HG03039 (cell line): ENCODE measurements around the gene ARAP3.

Experiments used
- ATAC-seq: cut with Tn5 transposase; IDR thresholded peaks from one replicate; pipeline ENCODE4 v1.9.1; 2021; ENCODE audit warnings: mild to moderate bottlenecking, moderate library complexity; ENCODE audit not compliant: unreplicated experiment

ARAP3 gene

DNA sequence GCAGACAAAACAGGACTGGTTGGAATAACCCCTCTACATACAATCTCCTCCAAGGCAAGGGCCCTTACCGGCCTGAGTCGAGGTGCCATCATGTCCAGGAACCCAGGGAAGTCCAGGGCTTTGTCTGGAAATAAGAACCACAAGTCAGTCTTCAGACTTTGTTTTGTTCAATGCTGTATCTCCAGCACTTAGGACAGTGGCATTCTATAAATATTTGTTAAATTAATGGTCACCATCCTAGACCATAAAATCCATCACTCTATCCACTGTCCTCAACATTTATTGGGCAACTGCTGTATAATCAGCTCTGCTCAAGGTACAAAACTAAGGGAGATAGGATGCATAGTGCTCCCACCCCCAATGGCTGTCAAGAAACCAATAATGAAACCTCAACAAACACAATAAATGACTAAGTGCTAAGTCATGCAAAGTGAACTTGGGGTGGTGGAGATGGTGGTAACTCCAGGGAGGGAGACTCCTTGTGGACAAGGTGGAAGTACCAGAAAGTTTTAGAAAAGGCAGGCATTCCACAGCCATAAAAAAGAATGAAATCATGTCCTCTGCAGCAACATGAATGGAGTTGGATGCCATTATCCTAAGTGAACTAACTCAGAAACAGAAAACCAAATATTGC lies 40.3 kb downstream of the ARAP3 start:
- ATAC-seq: peak; percentile 47

DNA sequence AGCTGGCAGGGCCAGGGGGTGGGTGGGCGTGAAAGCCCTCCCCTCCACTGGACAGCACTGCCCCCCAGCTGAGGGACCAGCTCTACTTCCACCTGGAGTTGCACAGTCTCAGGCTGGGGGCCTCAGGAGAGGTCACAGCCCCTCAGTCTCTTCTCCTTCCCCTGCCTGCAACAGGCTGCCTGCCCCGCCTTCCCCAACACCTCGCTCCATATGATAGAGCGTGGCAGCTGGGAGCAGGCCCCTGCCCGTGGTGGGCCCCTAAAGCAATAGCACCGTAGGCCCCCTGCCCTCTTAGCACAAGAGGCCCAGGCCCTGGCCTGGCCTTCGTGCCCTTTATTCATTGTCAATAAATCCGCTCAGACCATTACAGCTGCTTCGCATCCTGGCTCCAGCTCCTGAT lies 41.3 kb downstream of the ARAP3 start:
- ATAC-seq: no peak

DNA sequence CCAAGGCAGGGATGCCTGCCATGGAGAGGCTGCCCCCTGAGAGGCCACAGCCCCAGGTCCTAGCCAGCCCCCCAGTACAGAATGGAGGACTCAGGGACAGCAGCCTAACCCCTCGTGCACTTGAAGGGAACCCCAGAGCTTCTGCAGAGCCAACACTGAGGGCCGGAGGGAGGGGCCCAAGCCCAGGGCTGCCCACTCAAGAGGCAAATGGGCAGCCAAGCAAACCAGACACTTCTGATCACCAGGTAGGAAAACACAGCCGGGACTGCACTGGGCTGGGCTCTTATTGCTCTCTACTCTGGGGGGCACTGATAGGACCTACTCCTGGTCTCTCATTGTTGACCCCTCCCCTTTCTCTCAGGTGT lies 42.0 kb downstream of the ARAP3 start:
- ATAC-seq: no peak

DNA sequence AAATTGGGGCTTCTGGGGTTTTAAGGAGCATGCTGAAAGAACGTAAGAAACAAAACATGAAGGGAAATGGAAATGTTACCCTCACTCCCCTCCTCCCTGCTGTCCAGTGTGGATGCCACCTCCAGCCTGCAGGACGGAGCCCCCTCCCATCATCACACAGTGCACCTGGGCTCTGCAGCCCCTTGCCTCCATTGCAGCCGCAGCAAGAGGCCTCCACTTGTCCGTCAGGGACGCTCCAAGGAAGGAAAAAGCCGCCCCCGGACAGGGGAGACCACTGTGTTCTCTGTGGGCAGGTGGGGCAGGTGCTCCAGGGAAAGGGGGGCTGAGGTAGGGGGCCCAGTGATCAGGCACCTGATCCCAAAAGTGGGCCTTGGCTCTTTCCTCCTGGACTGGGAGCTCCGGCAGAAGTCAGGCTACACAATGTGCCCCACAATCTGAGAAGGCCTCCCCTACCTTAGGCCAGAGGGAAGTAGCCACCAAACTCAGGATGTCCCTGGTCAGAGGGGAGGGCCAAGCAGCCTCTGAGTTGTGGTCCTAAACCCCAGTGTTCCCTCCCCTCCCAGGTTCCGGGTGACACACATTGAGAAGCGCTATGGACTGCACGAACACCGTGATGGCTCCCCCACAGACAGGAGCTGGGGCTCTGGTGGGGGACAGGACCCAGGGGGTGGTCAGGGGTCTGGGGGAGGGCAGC lies 42.5 kb downstream of the ARAP3 start:
- ATAC-seq: no peak

DNA sequence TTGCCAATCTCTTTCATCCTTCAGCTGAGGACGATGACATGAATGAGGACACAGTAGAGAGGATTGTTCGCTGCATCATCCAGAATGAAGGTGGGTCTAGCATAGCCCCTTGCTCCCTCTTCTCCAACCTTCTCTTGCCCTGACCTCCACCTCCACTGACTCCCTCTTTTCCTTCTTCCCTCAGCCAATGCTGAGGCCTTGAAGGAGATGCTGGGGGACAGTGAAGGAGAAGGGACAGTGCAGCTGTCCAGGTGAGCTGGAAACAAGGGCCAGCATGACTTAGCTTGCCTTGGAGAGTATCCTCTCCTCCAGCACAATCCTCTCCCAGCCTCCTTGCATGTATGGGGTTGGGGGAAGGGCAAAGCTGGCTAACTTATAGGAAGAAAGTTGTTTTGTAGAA lies 43.3 kb downstream of the ARAP3 start:
- ATAC-seq: no peak

DNA sequence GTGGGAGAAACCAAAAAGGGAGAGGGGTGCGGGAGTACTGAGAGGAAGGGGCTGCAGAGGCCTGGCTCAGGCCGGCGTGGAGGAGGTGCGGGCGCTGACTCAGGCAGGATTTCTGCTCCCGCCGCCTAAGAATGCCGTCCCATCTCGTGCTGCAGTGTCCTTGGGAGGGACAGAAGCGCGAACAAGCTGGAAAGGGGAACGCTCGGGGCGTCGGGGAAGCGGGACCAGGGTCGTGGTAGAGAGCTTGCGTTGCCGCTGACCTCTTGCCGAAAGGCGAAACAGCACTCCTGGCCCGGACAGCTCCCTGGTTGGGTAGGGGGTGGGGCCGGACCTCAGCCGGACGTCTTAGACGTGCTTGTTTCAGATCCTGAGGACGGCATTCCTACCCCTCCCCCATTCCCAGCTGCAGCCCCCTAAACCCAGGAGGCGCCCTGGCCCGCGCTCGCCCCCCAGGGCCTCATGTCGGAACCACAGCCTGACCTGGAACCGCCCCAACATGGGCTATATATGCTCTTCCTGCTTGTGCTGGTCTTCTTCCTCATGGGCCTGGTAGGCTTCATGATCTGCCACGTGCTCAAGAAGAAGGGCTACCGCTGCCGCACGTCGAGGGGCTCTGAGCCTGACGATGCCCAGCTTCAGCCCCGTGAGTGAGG lies 44.1 kb downstream of the ARAP3 start:
- no peak for ATAC-seq

DNA sequence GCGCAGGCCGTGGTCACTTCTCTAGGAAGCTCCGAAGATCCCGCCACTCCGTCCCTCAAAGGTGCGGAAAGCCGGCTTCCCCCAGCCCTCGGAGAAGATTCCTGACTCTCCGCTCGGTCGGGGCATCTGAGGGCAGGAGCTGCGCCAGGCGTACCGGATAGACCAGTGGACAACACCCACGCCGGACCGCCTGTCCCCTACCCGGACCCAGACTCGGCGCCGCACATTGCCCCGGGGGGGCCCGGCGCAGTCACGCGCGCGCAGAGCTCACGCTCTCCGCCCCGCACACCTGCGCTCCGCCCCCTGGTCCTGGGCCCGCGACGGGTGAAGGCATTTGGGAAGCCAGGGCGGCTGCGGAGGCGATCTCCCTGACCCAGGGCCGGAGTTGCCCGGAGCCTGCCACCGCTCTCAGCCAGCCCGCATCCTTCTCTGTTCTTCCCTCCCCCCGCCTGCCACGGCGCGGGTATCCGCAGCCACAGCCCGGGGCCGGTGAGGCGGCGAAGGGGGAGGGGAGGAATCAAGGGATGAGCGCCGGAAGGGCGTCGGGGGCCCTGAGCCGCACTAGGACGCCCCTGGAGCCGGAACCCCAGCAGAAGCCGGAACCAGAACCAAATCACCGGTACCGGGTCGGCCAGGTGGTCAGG lies 44.8 kb downstream of the ARAP3 start:
- ATAC-seq: peak; percentile 19

DNA sequence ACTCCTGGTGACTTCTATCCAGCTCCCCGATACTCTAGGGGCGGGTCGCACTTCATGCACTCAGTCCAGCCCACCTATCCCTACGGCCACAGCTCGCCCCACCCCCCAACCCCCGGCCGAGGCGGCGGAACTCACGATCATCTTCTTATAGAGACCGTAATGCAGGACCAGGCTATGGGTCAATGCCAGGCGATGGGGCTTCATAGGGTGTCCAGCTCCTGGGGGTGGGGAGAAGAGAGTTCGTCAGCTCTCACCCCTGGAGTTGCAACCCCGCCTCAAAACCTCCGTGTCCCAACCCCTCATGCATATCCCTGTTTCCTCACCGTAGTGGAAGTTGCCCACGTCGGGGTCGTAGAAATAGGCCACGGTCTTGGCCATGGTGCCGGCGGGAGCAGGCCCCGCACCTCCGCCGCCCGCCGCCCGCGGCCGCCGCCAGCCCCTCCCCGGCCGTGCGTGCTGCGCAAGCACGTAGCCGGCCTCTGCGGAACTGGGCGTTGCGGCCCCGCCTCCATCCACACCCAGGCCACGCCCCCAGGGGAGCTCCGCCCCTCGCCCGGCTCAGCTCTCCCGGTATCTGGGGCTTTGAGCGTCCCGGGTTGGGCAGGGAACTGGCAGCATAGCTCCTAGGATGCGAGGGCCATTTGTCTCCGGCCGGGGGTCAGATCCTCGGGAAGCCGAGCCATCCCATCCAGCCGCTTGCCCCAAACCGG lies 45.5 kb downstream of the ARAP3 start, which contains the start of the genes HDAC3 and RELL2:
TSS of gene HDAC3 (minus strand) at position 437 of the 710 bp plus-strand sequence. CDS start at position 378, 59 bp downstream.
TSS of gene RELL2 (plus strand) at position 585 of the 710 bp plus-strand sequence. CDS start 1,229 bp downstream, outside the sequence.
- ATAC-seq: peak; percentile 72

DNA sequence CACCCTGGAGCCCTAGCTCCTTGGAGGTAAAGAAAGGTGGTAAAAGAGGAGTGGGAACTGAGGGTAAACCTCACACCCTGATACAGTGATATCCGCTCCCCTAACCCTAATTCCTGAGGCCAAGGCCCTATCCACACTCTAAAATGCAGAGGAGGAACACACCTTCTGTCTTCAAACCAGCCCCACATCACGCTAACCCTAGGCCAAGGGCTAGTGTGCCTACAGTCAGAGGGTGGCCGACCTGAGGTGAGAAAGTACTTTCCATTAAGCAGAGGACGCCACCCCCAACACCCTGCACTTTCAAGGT lies 46.0 kb downstream of the ARAP3 start:
- ATAC-seq: no peak

DNA sequence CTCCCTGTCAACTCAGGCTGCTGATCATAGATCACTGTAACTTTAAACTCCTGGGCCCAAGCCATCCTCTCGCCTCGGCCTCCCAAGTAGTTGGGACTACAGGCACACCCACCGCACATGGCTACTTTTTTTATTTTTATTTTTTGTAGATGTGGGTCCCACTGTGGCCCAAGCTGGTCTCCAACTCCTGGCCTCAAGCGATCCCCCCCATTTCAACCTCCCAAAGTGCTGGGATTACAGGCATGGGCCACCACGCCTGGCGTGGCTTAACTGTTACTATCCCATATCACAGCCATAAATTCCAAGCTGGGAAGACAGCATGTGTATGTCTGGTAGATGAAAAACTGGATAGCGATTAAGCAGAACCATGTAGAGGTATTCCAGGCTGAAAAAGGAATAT lies 46.4 kb downstream of the ARAP3 start:
- ATAC-seq: no peak

DNA sequence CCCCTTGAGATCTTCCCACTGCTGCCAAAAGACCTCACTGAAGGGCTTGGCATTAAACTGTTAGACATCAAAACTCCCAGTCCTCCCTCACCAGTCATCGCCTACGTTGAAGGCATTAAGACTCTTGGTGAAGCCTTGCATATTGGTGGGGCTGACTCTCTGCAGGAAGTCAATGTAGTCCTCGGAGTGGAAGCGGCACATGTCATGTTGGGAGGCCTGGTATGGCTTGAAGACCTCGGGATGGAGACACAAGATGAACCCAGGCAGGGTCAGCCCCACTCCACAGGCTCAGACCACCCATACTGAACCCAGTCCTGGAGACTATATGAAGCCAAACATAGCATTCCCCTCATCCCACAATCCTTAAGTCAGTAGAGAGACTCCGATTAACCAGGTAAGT lies 47.3 kb downstream of the ARAP3 start:
- no peak for ATAC-seq

DNA sequence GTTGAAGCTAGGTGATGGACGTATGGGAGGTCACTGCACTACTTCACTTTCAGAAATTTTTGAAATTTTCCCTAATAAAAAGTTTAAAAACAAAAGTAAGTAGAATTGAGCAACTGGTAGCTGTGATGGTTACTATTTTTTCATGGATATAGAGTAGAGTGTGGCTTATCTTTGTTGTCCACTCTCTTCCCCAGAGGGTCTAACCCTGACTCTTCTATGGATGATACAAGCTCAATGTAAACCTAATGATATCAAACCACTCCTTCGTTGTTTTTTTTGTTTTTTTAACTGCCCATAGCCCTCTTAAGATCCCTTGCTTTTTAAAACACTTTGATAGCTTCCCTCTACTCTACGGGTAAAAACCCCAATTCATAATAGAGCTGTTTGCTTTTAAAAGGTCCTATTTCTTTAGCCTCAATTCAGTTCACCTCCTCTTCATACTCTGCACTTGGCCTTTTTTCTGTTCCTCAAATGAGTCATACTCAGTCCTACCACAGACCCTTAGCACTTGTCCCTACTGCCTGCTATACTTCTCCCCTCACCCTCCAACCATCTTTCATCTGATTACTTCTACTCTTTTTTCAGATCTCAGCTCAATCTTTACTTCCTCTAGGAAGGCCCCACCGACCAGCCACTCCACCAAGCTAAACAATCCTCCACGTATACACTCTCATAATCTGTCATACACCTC lies 48.0 kb downstream of the ARAP3 start:
- peak; percentile 63 for ATAC-seq

DNA sequence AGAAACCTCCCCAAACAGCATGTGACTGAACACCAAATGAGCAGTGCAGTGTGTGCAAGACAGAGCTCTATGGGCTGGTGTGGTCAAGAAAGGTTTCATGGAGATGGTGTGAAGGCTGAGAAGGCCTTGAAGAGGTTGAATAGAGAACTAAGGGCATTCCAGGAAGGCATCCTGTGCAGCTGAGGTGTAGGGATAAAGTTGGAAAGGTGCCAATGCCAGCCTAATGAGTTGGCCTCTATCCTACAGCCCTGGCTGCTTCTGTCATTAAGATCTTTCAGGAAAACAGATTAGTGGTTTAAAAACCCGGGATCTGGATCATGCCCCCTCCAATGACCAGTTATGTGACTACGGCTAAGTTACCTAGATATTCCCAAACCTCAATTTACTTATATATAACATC lies 49.4 kb downstream of the ARAP3 start:
- no peak for ATAC-seq

DNA sequence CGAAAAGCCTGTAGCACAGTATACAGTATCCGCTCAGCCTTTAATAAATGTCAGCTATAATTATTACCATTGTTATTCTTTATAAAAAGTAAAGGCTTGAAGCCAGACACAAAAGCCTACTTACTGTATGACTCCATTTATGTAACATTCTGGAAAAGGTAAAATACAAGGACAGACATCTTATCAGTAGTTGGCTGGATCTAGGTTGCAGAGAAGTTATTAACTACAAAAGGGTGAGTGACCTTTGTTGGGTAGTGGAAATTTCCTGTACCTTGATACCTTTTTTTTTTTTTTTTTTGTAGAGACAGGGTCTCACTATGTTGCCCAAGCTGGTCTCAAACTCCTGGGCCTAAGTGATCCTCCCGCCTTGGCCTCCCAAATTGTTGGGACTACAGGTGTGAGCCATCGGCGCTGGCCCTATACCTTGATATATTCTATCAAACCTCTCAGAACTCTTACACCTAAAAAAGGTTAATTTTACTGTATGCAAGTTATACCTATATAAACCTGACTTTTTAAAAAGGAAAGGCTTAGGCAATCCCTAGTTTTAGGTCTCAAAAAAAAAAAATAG lies 51.4 kb downstream of the ARAP3 start:
- ATAC-seq: no peak

DNA sequence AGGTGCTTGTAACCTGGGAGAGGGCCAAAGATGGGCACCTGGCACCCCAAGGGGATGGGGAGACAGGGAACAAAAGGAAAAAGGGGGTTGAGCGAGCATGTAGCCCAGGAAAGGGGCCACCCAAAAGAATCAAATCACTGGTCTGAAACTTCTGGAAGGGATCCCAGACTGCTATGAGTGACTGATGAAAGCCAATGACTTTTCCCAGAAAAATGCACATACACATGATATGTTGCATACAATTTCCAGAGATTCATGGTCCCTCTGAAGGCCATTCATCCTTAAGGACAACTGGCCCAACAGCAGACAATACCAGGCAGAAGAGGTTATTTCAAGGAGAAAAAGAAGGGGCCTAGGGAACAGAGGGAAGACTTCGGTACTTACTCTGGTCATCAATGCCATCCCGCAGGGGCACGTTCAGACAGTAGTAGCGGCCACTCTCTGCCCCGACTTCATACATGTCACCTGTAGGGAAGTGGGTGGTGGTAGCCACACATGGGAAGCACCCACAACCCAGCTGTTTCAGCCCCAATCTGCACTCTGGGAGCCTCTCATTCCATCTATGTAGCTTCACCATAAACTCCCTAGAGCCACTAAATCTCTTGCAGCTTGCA lies 53.7 kb downstream of the ARAP3 start:
- ATAC-seq: no peak

DNA sequence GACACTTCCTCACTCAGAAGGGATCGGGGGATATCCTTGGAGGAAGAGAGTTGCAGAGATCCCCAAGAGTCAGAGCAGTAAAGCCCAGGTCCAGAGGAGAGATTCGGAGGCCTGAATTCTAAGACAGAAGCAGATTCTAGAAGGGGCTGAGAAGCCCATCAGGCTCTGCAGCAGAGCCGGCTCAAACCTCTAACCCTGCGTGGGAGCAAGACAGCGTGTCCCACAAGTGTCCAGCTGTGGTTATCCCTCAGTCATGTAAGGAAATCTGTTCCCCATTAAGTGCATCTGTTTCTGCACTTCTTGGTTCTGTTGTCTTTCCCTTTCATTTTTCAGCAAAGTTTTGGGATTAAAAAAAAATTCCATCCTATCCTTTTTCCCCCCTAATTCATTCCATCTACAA lies 58.4 kb downstream of the ARAP3 start:
- ATAC-seq: no peak

DNA sequence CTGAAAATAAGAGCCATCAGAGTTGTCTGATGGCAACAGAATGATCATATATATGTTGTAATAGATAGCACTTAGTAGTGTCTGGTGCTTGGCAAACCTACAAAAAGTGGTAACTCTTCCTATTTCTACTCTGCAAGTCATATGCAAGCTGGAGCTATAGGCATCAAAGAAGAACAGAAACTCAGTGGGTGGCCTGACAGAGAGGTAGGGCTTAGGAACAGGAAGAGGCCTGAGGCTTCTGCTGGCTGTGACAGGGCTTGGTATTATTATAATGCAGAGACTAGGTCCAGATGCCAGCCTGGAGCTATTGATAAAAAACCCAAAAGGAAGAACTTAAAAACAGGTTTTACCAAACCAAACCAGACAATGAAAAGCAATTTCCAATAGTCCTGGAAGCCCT lies 58.8 kb downstream of the ARAP3 start:
- ATAC-seq: peak; percentile 38

DNA sequence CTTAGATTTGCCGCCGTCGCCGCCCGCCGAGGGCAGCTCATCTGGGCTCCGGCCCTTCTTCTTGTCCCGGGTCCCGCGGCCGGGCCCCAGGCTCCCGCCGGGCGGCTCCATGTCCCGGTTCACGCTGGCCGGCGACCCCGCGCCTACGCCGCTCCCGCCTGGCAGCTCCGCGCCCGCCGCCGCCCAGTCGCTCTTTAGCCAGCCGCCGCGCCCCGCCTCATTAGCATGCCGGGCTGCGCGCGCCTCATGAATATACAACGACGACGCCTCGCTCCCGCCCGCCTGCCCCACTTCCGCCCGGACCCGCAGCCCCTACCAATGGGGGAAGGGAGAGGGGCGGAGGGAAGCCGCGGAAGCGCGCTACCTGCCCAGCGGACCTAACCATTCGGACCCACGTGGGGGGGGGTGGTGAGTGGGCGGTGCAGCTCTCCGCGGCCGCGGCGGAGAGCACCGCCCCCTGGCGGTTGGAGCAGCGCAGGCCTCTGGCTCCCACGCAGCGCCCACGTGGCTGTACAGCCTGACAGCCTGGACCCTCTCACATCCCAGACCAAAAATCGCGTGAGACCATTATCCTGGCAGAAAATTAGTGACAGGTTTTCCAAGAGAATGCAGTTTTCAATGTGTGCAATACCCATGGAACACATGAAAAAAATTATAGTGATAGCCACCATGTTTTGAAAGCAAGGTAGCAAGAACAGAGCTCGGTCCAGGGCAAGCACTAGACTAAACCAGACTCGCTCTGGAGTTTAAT lies 63.1 kb downstream of the ARAP3 start, which contains the start of gene DIAPH1:
TSS of gene DIAPH1 (minus strand) at position 197 of the 751 bp plus-strand sequence. CDS start at position 111, 86 bp downstream.
- ATAC-seq: peak; percentile 77
